Uterus (tissue), 2 donors: ENCODE measurements around the gene CCND2.

Experiments used
- POLR2A ChIP-seq, 2 donors: fragments of 450-650 bp; IDR thresholded peaks; one replicate each; pipeline ENCODE4 v1.6.1; 2016; ENCODE audit warnings: antibody characterized with exemption in 2 of 2, mild to moderate bottlenecking in 1 of 2, moderate library complexity in 1 of 2
- TF ChIP-seq, protein P1 (sequence below), 4 experiments: fragments of 200-600 bp in 2 of 4; fragments of 450-650 bp in 2 of 4; sonication (generic) in 2 of 4; IDR thresholded peaks; one replicate each; pipeline ENCODE4 v1.5.1; 2016 to 2019; ENCODE audit warnings: antibody characterized with exemption in 4 of 4, mild to moderate bottlenecking in 2 of 4, moderate library complexity in 1 of 4

DNA sequence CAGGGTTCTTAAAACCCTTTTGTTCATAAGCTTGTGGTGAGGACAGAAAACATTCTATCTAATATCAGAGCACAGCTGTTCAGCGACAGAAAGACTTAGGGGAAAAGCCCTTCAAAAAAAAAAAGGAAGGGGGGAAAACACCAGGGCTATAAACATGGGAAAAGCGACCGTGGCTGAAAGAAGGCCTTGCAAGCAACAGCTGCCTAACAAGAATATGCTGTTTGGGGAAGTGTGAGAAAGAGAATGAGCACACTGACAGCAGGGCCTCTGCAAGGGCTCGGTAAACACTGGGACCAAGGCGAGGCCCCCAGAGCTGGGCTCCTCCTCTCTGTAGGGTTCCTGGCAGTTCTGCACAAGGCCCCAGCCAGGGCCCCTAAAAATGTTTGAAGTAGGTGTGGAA lies 27.4 kb upstream of the CCND2 start:
- TF ChIP-seq, protein P1, sequence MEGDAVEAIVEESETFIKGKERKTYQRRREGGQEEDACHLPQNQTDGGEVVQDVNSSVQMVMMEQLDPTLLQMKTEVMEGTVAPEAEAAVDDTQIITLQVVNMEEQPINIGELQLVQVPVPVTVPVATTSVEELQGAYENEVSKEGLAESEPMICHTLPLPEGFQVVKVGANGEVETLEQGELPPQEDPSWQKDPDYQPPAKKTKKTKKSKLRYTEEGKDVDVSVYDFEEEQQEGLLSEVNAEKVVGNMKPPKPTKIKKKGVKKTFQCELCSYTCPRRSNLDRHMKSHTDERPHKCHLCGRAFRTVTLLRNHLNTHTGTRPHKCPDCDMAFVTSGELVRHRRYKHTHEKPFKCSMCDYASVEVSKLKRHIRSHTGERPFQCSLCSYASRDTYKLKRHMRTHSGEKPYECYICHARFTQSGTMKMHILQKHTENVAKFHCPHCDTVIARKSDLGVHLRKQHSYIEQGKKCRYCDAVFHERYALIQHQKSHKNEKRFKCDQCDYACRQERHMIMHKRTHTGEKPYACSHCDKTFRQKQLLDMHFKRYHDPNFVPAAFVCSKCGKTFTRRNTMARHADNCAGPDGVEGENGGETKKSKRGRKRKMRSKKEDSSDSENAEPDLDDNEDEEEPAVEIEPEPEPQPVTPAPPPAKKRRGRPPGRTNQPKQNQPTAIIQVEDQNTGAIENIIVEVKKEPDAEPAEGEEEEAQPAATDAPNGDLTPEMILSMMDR (IDR thresholded peaks at IDR 0.05): no peak
- no peak for TF ChIP-seq POLR2A (IDR thresholded peaks at IDR 0.05)
